ENCODE results near the gene WNT7A.

DNA sequence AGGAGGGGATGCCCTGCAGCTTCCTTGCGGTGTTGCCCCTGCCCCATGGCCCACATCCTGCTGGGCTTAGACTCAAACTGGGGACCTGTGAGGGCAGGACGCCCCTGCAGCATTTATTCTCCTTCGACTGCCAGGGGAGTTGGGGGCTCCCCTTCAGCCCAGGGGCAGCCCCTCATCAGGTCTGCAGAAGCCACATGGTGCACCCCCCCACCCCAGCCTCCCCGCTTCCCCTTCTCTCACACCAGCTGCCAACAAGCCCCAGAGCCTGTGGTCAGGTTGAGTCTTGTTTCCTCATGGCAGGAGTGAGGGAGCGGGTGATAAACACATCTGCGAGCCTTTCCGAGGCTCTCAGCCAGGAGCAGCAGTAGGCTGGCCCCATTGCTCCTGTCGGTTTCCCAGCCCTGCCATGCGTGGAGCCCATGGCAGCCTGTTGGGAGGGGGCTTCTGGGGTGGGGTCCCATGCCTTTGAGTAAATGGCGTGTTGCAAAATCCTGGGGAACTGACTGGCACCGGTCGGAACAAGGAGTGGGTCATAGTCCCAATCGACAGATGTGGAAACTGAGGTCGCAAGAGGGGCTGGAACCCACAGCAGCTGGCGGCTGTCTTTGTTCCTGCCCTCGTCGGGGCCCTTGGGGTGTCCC lies 27.8 kb downstream of the WNT7A start:
- TF ChIP-seq, protein P1, sequence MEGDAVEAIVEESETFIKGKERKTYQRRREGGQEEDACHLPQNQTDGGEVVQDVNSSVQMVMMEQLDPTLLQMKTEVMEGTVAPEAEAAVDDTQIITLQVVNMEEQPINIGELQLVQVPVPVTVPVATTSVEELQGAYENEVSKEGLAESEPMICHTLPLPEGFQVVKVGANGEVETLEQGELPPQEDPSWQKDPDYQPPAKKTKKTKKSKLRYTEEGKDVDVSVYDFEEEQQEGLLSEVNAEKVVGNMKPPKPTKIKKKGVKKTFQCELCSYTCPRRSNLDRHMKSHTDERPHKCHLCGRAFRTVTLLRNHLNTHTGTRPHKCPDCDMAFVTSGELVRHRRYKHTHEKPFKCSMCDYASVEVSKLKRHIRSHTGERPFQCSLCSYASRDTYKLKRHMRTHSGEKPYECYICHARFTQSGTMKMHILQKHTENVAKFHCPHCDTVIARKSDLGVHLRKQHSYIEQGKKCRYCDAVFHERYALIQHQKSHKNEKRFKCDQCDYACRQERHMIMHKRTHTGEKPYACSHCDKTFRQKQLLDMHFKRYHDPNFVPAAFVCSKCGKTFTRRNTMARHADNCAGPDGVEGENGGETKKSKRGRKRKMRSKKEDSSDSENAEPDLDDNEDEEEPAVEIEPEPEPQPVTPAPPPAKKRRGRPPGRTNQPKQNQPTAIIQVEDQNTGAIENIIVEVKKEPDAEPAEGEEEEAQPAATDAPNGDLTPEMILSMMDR (IDR thresholded peaks at IDR 0.05; ENCODE audit: low read length), result no peak
- TF ChIP-seq EZH2phosphoT487 (IDR thresholded peaks at IDR 0.05; ENCODE audit: low read length), result no peak
